ENCODE results near the gene TEX30.

The TEX30 gene

GRCh38 chr13:102812611-102813287 is 39.2 kb upstream of the TEX30 start:
- TF ChIP-seq ZFX (IDR thresholded peaks at IDR 0.05; ENCODE audit: borderline replicate concordance) = no peak
- TF ChIP-seq CTCF (IDR thresholded peaks at IDR 0.05) = no peak
- H3K27ac ChIP-seq = no peak overlapping the region

GRCh38 chr13:102807699-102808098 is 34.1 kb upstream of the TEX30 start:
- TF ChIP-seq CTCF (IDR thresholded peaks at IDR 0.05) (no peak), ZFX (IDR thresholded peaks at IDR 0.05; ENCODE audit: borderline replicate concordance) (no peak)
- no peak overlapping the region for H3K27ac ChIP-seq

- no peak for TF ChIP-seq CTCF (IDR thresholded peaks at IDR 0.05)
- no peak for TF ChIP-seq ZFX (IDR thresholded peaks at IDR 0.05; ENCODE audit: borderline replicate concordance)
- no peak overlapping the region for H3K27ac ChIP-seq
These were observed 32.1 kb upstream of the TEX30 start for GRCh38 chr13:102805680-102806079.

- H3K27ac ChIP-seq = peak overlapping the region; percentile 15; the same call in 1 of the 2 replicates
- TF ChIP-seq ZFX (IDR thresholded peaks at IDR 0.05; ENCODE audit: borderline replicate concordance) = no peak
- TF ChIP-seq CTCF (IDR thresholded peaks at IDR 0.05) = peak; percentile 84
These were observed 26.8 kb upstream of the TEX30 start for GRCh38 chr13:102800145-102801041.

- TF ChIP-seq CTCF (IDR thresholded peaks at IDR 0.05) = no peak
- no peak for TF ChIP-seq ZFX (IDR thresholded peaks at IDR 0.05; ENCODE audit: borderline replicate concordance)
- peak overlapping the region; percentile 29; the same call in 1 of the 2 replicates for H3K27ac ChIP-seq
These were observed 26.0 kb upstream of the TEX30 start for GRCh38 chr13:102799426-102800144.

GRCh38 chr13:102798581-102799425 is 25.2 kb upstream of the TEX30 start, which contains the start of the genes BIVM and POGLUT2:
Gene BIVM (plus strand): TSS chr13:102799119. CDS start chr13:102807268, 8,149 bp downstream.
Gene POGLUT2 (minus strand): TSS chr13:102798976. CDS start chr13:102798670, 306 bp downstream.
- TF ChIP-seq ZFX (IDR thresholded peaks at IDR 0.05; ENCODE audit: borderline replicate concordance) (no peak), CTCF (IDR thresholded peaks at IDR 0.05) (no peak)
- H3K27ac ChIP-seq = peak within 1 kb of the TSS; percentile 29; the same call in 1 of the 2 replicates

All from 22Rv1 (cell line).